Stimulated activated CD8-positive, alpha-beta memory T cell treated with anti-CD3 and anti-CD28 coated beads, Interleukin-12 subunit alpha, Interleukin-12 subunit beta, amount 100 ng/mL, for 4 hours (primary cell): ENCODE results near the gene CD82.
A peak's percentile ranks its signal among the peaks of the same experiment; 100 is the strongest.

Experiments used
- DNase-seq: peaks from one replicate; pipeline ENCODE4 v3.0.0-alpha.2; 2020; ENCODE audit warnings: low read depth

CD82 gene

DNA sequence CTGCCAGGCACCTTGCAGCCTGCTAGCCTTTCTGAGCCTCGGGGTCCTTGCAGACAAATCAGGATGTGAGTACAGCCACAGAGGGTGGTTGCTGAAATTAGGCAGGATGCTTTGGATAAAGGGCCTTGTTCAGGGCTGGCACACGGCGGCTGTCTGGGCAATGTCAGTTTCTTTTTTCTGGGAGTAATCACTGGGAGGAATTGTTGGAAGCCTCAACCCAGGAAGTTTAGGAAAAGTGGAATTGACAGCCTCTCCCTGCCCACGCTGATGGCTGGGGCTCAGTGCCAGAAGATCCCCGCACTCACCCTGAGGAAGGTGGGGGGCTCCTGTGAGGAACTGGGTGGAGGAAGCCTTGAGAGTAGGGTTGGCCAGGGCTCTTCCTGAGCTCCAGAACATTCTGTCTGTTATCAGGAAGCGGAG, 37.4 kb downstream of the CD82 start:
- no peak for DNase-seq

DNA sequence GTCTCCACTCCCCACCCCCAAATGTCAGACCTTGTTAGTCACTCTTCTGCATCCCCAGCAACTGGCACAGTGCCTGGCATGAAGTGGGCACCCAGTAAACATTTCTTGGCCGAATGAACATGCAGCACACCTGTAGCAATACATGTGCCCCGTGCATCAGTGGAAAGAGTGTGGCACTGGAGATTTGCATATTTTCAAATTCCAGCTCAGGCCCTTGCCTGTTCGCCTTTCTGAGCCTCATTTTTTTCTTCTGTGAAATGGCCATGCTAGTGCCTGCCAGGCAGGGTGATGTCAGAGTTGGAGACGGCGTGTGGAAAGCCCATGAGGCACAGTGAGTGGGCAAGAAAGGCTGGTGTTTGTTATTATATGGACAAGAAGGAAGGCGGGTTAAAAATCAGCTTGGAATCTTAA, 38.7 kb downstream of the CD82 start:
- DNase-seq: no peak

DNA sequence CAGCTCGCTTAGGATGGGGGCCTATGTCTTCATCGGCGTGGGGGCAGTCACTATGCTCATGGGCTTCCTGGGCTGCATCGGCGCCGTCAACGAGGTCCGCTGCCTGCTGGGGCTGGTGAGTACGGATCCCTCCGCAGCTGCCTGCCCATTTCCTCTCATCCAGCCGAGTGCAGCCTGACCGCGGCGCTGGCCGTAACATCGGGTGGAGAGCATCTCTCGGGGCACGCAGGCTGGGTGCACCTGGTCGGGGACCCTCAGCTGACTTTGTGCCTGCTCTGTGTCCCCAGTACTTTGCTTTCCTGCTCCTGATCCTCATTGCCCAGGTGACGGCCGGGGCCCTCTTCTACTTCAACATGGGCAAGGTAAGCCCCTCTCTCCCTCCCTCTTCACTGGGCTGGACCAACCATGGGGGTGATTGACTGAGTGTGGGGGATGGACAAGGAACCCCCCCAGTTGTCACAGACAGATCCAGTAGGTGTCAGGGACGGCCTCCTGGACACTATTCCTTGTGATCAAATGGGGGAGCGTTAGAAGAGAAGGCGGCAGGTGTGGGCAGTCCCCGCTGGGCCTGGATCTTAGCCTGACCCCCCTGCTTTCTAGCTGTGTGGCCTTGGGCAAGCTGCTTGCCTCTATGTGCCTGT, 39.7 kb downstream of the CD82 start:
- no peak for DNase-seq

DNA sequence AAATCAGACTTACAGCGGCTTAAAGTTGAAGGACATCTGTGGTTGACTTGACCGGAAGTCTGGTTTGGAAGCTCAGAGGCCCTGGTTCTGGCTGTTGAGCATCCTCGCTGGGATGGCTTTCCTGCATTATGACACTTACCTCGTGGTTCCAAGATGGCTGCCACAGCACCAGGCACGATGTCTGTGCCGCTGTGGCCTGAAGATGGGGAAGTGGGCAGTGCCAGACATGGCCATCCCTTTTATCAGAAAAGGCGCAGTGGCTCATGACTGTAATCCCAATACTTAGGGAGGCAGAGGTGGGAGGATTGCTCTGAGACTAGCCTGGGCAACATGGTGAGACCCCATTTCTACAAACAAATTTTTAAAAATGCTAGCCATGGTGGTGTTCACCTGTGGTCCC, 40.5 kb downstream of the CD82 start:
- DNase-seq: no peak

DNA sequence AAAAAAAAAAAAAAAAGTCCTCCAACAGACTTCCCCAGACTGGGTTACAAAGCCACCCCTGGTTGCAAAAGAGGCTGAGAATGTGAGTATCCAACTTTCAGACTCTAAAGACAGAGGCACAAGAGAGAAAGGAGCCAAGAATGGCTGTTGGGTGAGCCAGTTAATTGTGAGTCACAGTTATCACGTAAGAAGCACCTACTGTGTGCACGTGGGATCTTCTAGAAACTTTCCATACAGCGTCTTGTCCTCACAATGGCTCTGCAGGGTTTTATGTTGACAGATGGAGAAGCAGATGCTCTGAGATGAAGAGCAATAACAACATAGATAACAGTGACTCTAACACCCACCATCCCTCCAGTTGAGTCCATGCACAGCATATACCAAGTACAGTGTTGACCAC, 41.0 kb downstream of the CD82 start:
- DNase-seq: no peak

DNA sequence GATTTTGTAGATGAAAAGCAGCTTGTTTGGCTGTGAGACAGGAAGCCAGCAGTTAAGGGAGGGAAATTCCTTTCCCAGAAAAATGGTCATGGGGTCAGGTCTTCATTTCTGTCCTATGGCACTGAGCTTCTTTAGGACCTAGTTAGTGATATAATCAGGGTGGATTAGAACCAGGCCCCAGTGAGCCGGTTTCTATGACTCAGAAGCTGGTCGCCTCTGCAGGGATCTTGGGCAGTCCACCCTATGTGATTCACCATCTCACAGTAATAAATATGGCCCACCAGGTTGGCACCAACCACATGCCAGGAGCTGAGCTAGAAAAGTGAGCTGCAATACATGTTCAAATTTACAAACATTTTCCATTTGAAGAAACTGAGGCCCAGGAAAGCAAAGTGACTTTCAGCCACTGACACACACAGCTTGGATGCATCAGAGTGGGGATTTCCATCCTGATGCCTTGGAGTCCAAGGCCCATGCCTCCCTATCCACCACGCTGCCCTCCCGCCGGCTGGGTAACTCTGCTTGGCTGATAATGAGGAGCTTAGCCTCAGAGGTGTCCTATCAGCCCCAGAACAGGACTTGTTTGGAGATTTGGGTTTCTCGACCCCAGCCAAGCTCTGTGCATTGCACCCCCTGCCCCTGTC, 42.0 kb downstream of the CD82 start:
- DNase-seq: no peak

DNA sequence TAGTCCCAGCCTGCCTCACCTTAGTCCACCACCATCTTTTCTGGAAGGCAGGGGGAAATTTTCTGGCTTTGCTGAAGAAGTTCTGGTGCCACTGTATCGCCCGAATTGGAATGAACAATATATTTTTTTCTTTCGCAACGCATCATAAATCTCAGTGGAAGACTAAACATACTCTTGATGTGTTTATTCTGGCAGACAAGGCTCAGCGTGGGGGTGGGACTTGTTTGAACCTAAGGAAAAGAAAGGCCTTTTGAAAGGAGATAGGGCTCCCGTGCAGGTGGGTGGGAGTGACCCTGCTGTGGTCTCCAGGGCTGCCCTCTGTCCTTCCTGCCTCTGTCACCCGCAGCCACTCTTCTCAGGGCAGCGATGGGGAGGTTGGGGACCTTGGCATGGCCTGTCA, 42.5 kb downstream of the CD82 start:
- no peak for DNase-seq

DNA sequence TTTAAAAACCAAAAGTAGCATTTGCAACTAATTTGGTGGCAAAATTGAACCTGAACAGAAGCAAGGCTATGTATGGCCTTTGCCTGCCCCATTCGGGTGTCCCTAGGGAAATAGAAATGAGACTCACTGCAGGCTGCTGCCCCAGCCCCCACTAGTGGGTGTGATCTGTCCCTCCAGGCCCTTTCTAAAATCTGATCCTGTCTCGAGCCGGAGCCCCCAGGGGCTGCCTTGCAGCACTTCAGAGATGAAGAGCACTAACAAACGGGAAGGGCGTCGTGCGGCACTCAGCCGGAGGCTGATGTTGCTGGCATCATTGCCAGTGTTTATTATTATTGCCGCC, 43.2 kb downstream of the CD82 start:
- DNase-seq: no peak

DNA sequence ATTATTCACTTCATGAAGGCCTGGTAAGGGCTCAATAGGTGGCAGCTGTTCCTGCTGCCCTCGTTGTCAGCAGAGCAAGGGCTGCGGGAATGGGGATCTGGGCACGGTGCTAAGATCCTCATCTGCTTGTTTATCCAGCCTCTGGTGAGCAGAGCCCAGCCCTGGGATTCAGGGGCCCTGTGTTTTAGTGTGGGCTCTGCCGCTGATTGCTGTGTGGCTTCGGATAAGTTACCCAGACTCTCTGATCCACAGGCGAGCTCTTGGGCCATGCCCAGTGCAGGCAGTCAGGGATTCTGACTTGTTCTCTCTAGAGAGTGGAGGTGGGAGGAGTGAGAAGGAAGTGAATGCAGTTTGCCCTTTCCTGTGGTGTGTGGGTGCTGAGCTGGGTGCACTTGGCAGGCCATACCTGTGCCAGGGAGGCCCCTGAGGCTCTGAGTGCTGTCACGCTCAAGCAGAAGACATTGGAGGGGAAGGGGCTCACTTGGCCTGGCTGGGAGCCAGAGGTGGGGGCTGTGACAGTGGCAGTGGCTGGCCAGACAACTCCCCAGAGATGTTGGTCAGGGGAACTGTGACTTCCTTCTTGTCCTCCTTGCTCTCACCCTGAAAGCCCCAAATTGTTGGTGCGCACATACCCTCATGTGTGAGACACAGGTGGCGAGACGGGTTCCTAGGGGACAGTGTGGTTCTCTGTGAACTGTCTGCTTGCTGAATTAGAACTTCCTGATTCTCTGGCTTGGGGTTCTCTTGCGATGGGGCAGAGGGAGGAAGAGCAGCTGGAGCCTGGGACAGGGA, 43.7 kb downstream of the CD82 start:
- DNase-seq: peak; percentile 28

DNA sequence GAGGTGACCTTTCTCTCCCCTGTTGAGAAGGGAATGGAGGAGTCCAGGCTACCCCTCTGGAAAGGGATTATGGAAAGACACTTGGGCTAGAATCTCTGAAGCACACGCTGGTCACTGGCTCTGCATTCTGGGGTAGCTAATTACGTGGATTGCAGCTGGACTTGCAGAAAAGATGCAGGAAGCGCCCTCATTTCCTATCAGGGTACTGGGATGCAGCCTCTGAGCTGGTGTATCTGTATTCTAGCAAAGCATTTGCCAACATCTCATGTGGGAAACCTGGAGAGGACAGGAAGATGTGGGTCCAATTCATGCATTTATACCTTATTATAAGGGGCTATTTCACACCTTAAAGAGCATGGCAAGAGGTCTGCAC, 44.3 kb downstream of the CD82 start:
- DNase-seq: no peak

DNA sequence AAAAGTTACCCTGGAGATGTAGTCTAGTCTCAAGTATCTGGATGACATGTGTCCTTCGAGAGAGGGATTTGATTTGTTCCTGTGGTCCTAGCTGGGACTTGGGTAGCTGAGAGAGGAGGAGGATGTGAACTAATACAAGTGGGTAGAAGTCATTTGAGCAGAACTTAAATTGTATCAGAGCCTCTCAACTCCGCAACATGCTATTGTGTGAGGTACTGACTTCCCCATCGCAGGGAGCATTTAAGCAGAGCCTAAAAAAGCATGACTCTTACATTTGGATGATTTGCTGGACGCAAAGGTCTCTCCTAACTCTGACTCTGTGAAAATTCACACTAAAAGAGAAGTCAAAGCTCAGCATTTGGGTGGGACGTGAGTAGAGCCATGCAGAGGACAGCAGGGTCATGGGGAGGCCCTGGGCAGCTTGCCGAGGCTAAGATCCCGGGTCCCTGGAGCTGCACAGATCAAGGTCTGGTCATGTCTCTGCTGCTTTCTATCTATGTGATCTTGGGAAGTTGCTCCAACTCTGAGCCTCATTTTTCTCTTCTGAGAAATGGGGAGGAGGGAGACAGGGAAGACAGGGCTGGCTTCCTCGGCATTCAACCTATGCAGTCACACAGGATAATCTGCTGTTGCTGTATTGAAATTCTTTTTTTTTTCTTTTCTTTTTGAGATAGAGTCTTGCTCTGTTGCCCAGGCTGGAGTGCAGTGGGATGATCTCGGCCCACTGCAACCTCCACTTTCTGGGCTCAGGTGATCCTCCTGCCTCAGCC, 44.9 kb downstream of the CD82 start:
- no peak for DNase-seq

DNA sequence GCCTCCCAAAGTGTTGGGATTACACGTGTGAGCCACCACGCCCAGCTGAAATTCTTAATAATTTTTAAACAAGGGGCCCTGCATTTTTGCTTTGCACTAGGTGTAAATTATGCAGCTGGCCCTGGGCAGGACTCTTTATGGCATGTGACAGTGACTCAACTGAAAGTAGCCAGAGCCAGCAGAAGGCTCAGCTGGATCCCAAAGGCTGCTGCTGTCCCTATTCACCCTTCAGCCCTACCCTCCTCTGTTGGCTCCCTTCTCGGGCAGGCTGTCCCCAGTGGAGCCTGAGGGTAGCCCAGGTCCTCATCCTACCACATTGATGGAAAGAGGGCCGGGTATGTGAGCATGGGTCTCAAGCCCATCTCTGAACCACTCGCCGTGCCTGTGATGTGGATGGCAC, 45.6 kb downstream of the CD82 start:
- no peak for DNase-seq

DNA sequence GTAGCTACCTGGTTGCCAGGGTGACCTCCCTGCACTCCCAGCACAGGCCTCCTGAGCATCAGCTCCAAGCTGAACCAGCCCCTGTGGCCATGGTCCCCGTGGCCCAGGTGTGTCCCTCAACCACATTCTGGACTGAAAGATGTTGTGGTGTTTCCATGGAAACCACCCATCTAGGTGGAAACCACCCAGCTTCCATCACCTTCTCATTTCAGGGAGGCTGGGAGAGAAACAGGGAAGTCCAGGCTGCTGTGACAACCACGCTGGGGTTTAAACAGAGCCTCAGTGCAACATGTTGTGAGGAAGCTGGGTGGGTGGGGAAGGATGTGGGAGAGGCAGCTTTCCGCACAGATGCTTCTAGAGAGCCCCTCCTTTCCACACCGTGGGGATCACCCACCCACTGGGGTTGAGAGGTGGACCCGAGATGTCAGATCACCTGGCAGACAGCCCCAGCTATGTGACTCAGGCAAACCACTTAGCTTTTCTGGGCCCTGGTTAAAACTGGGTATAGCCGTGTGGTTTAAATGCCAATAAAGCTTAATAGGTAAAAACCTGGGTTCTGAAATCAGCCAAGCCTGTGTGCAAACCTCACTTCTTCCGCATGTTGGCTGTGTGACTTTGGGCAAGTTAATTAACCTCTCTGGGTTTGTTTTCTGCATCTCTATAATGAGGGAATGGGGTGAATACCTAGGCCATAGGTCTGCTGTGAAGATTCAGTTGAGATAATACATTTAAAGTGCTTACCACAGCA, 46.4 kb downstream of the CD82 start:
- DNase-seq: peak; percentile 64

DNA sequence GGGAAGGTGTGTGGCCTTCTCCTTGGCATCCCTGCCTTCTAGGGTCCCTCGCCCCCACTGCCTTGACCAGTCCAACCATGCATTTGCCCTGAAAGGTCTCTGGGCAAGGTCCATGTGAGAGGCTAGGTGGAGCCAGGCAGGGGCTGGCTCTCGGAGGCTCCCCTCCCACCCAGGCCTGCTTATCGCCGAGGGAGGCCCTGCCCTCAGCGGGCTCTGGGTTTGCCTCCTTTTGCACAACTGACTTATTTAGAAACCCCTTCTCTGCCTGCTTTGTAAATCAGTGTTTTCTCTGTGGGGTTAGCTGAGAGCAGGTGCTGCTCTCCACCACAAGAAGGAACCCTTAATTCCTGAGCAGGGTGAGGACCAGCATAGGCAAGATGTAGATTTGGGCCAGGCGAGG, 47.7 kb downstream of the CD82 start:
- no peak for DNase-seq

DNA sequence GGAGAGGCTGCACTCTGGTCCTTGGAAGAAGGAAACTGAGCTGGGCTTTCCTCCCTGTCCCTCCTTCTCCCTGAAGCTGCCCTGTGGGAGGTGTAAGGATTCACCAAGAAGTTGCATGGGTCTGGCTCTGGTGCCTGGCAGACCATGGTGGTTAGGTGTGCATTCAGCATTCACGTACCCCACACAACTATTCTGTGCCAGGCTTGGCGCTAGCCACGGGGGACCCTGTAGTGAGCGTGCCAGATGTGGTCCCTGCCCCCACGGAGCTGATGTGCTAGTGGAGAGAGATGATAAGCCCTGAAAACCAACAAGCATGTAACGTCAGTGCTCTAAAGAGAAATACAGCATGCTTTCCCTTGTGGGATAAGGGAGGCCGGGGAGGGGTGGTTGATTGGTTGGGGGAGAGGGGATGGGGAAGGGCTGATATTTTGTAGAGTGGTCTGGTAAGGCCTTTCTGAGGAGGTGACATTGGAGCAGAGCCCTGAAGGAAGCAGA, 48.9 kb downstream of the CD82 start:
- DNase-seq: no peak

DNA sequence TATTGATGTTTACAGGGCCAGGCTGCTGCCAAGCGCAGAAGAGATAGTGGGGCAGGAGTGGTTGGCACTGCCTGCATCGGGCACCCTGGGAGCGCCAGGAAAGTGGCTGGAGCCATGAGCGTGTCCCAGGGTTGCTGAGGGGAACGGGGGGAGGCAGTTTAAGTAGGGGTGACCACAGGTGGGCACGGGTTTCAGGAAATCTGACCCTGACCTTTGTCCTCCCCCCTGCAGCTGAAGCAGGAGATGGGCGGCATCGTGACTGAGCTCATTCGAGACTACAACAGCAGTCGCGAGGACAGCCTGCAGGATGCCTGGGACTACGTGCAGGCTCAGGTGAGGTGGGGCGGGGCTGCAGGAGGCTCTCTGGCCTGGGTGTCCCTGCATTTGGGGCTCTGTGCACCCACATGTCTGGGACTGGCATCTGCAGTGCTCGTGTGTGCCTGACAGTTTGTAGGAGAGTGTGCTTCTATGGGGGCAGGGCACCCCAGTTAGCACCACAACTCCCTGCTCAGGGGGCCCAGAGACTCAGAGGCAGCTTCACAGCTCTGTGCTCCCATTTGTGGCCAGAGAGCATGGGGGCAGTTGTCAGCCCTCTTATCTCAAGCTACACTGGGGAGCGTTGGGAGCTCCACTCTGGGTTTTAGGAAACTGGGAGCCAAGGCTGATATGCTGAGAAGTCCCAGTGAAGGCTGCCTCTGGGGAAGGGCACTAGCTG, 49.7 kb downstream of the CD82 start:
- DNase-seq: no peak

DNA sequence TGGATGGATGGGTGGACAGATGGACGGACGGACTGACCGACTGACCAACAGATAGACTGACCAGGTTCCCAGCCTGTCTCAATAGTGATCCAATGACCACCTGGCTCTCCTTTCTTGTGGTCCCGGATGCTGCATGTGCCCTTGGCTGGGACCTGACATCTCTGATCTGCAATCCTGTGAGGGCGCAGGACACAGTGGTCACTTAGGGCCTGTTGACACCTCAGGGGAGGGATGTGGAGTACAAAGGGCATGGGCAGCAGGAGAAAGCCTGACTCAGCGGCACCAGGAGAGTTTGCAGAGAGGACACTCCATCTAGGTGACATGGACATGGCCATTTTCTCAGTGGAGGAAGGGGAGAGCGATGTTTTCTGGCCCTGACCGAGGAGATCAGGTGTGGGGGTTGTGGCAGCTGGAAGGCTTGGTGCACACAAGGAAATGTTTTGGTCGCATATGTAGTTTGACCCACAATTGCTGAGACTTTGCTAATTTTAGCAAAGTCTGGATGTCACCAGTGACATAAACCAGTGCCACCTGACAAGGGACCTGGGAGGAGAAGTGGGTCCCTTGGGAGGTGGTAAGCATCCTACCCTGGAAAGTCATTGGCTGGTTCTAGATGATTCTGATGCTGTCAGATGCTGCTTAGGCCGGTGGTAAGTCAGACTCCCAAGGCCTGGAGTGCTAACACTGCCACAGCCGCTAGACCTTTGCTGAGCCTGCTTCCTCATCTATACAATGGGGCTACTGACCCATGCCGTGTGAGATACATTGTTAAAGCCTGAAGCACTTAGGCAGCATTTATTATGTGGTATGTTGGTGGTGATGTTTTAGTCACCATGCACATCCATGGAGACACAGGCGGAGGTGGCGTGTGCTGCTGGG, 50.7 kb downstream of the CD82 start:
- no peak for DNase-seq

DNA sequence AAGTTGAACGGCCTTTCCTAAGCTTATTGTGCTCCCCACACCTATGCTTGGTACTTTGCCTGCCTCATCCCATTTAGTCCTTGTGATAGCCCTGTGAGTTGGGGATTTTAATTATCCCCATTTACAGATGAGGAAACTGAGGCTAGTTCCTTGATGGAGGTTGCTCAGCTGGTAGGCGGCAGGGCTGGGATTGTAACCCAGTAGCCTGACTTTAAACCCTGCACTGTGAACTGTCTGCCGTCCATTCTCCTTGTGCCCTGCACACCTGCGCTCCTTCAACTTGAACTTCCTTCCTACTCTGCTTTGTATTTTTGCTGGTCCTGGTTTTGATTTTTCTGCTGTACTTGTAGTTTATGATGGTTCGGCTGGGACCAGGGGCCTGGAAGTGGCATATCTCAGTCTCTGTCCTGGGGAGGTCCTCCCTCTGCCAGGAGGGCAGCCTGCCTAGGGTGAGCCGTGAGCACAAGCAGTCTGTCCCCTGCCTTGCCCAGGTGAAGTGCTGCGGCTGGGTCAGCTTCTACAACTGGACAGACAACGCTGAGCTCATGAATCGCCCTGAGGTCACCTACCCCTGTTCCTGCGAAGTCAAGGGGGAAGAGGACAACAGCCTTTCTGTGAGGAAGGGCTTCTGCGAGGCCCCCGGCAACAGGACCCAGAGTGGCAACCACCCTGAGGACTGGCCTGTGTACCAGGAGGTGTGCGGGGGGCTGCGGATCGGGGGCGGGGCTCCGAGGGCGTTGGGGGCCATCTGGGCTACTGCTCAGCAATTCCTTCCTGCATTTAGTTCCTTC, 52.4 kb downstream of the CD82 start:
- DNase-seq: no peak
